HUDEP-2 (cell line): ENCODE data around the gene PTMS.

Experiments used
- DNase-seq, 76 experiments: peaks; one replicate each; lab custom pipeline; 2025; ENCODE audit not compliant: unreplicated experiment in 76 of 76; lab: John Stamatoyannopoulos, UW

Gene PTMS

GRCh38 chr12:6819106-6820030 lies 53.2 kb downstream of the PTMS start:
- DNase-seq, result no peak

GRCh38 chr12:6820166-6820565 lies 54.0 kb downstream of the PTMS start:
- no peak for DNase-seq
